Gastroesophageal sphincter (tissue), 3 donors: Measurements from ENCODE around the gene CDV3.

ENCODE experiments used
- CTCF ChIP-seq, 4 experiments: fragments of 200-600 bp in 2 of 4; fragments of 450-650 bp in 2 of 4; sonication (generic) in 1 of 4; IDR thresholded peaks; one replicate each; pipeline ENCODE4 v1.5.1; 2017 to 2019; ENCODE audit warnings: antibody characterized with exemption in 4 of 4, mild to moderate bottlenecking in 2 of 4, moderate library complexity in 2 of 4
- EP300 ChIP-seq: sonication (generic); formaldehyde crosslinking; IDR thresholded peaks from one replicate; pipeline ENCODE4 v1.6.1; 2017; ENCODE audit warnings: antibody characterized with exemption, mild to moderate bottlenecking
- POLR2A ChIP-seq, 2 donors: fragments of 450-650 bp; IDR thresholded peaks; one replicate each; pipeline ENCODE4 v1.6.1; 2017; ENCODE audit warnings: antibody characterized with exemption in 2 of 2, mild to moderate bottlenecking in 2 of 2, moderate library complexity in 1 of 2

GRCh38 chr3:133611534-133611933, 38.0 kb downstream of the CDV3 start:
- TF ChIP-seq CTCF (IDR thresholded peaks at IDR 0.05) (no peak), EP300 (no peak), POLR2A (IDR thresholded peaks at IDR 0.05) (no peak)
